GM21423 (cell line): ENCODE data around the gene C16orf92.
A peak's percentile ranks its signal among the peaks of the same experiment; 100 is the strongest.

ENCODE experiments used
- ATAC-seq: cut with Tn5 transposase; IDR thresholded peaks from one replicate; pipeline ENCODE4 v1.9.1; 2021; ENCODE audit warnings: mild to moderate bottlenecking, moderate library complexity; ENCODE audit not compliant: unreplicated experiment

Gene C16orf92

DNA sequence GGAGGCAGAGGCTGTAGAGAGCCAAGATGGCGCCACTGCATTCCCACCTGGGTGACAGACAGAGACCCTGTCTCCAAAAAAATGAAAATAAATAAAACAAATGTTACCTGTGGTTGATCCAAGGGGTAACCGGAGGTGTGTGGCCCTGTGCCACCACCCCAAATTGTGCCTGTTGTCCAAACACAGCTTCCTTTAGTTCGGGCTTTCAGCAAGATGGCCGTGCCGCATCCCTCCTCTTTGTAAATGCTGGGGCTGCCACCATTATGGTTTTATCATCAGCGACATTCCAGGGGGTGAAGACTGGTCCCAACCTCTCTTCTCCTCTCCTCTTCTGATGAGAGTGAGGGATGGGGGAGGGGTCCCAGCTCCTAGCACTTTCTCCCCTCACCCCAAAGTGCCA is at the start of gene C16orf92:
Gene C16orf92 (plus strand): TSS at position 312 of the 400 bp plus-strand sequence. CDS start 143 bp downstream, outside the sequence.
- ATAC-seq: no peak

GRCh38 chr16:29973384-29974246 is 49.4 kb upstream of the C16orf92 start, which contains the start of gene TAOK2:
Gene TAOK2, plus strand, starts transcription at chr16:29973868. Its CDS starts 3,905 bp downstream, at chr16:29977773.
- peak; percentile 93 for ATAC-seq

- no peak for ATAC-seq
Observed at GRCh38 chr16:29974291-29975133, 48.5 kb upstream of the C16orf92 start.

DNA sequence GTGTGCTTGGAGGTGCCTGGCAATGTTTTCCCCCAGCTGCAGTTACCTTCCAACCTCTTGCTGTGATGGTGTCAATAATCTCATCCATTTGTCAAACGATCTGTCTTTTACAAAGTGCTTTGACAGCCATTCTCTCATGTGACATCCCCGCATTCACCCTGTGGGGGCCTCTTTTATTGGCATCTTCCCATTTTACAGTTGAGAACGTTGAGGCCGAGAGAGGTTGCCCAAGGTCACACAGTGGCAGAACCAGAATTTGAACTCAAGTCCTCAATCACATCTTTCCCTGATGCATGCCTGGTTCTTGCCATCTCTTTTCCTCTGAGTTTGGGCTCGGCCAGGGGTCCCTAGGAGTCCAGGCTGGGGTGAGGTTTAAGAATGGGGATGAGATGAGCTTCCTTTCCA is 47.9 kb upstream of the C16orf92 start:
- no peak for ATAC-seq

DNA sequence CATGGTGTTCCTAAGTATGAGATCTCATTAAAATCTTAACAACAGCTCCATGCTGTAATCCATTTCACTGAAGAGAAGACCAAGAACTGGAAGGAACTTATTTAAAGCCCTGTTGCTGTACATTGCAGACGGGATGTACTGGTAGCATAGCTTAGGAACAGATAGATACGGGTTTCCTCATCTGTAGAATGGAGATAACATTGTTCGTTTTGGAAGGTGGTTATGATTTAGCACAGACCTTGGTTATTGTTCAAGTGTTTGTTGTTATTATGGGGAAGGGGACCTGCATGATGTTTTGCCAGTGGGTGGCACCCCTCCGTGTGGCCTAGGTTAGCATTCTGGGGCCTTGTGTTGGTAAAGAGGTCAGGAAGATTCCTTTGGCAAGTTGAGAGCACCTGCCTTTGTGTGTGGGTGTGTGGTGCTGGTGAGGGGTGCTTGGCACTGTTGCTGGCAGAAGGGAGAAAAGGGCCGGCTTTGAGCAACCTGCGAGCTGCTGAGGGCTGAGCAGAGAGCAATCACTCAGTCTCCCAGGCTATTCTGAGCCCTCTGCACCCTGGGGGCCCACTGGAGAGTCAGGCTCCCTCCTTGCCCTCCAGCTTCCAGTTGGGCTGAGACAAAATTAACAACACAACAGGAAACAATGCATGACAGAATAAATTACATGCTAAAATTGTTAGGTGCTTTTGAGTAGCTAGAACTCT is 47.0 kb upstream of the C16orf92 start:
- ATAC-seq: no peak

GRCh38 chr16:29977063-29977825 is 45.8 kb upstream of the C16orf92 start:
- ATAC-seq: no peak

DNA sequence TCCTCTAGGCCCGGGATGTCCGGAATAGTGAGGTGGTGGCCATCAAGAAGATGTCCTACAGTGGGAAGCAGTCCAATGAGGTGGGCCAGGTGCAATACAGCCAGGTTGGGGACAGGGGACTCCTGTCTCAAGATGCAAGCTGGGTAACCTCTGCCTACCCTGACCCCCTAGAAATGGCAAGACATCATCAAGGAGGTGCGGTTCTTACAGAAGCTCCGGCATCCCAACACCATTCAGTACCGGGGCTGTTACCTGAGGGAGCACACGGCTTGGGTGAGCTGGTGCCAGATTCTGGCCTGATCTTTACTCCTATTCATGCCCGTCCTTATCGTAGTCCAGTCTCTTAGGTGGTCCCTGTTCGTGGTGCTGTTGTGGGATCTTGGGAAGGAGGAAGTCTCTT is 44.9 kb upstream of the C16orf92 start:
- no peak for ATAC-seq

DNA sequence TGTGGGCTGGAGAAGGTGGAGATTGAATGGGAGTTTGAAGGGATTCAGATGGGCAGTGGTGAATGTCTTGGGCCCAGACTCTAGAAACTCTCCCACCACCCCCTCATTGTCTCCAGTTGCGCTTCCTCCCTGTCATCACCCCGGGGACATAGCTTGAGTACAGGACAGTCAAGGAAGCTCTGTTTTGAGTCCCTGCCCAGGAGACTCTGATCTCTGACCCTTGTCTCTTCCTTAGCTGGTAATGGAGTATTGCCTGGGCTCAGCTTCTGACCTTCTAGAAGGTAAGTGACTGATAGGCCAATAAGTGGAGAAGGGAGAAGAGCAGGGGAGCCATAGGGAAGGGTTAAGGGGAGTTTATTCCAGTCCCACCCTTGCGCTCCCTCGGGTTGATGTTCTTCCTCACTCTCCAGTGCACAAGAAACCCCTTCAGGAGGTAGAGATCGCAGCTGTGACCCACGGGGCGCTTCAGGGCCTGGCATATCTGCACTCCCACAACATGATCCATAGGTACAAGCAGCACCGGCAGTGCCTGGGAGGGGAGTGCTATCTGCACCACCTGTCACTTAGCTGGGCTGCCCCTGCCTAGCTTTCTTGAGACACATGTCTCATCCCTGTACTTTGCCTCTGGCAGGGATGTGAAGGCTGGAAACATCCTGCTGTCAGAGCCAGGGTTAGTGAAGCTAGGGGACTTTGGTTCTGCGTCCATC is 44.3 kb upstream of the C16orf92 start:
- ATAC-seq: no peak

- no peak for ATAC-seq
Observed at GRCh38 chr16:29982560-29983419, 40.2 kb upstream of the C16orf92 start.

DNA sequence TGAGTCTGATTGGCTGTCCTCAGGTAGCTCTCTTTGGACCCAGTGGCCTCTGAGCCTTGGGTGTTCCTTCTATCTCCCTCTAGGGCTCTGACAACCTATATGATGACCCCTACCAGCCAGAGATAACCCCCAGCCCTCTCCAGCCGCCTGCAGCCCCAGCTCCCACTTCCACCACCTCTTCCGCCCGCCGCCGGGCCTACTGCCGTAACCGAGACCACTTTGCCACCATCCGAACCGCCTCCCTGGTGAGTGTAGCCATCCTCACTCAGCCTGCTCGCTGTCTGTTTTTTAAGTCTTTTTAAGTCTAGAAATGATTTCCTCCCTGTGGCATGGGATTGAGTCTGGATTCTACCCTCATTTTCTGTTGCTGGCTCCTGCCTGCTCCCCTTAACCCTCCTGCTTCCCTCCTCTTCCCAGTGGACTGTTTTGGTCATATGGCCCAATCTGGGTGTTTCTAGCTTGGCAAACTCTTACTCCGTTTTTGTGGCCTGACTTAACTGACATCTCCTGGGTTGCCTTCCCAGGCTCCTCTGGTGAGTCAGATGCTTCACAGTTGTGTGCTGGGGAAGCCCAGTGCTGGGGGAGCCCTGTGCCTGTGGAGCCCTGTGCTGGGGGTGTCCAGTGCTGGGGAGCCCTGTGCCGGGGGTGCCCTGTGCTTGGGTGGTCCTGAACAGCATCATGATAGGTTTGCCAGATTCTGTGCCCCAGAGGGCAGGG is 39.4 kb upstream of the C16orf92 start:
- ATAC-seq: no peak

DNA sequence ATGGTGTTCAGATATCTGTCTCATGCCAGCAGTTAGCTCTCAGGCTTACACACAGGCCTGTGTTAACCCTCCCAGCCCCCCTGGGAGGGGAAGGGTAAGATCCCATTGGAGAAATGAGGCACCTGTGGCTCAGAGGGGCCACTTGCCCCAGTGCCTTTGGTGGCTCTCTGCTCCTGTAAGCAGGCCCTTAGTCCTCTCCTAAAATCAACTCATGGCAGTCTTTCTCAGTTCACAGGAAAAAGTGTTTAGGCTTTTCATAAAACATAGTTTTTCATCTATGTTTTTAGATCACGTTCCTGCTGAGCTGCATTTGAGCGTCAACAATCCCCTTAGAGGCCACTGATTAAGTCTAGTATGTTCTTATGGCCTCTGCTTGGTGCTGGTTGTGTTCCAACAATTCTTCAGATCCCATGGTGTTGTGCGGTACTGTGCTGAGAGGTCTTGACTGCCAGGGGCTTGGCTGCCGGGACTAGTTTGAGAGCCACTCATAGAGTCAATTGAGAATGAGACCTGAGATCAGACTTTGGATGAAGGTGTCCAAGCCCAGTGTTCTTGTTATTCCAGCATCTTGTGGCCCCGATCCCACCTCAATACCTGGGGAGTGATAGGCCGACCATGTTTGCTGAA is 38.7 kb upstream of the C16orf92 start:
- no peak for ATAC-seq

GRCh38 chr16:29984764-29985147 is 38.2 kb upstream of the C16orf92 start:
- no peak for ATAC-seq

- ATAC-seq: no peak
Observed at GRCh38 chr16:29985271-29985811, 37.7 kb upstream of the C16orf92 start.

GRCh38 chr16:29986231-29986630 is 36.8 kb upstream of the C16orf92 start:
- no peak for ATAC-seq

- ATAC-seq: no peak
Observed at GRCh38 chr16:29986931-29987330, 36.1 kb upstream of the C16orf92 start.

GRCh38 chr16:29987371-29988085 is 35.5 kb upstream of the C16orf92 start:
- ATAC-seq: no peak
